Measurements from ENCODE around the gene REEP2.
A peak's percentile ranks its signal among the peaks of the same experiment; 100 is the strongest.
"Not testable (repeated sequence)": the region's sequence is repeated elsewhere in the genome, so short reads cannot be mapped to it uniquely, and the experiment has no call there.

Gene REEP2

GRCh38 chr5:138438724-138439476, at the start of gene REEP2:
TSS of gene REEP2 (plus strand) at chr5:138439057. CDS start at chr5:138439209, 152 bp downstream.
- no peak for FAIRE-seq

- no peak for FAIRE-seq
Measured at GRCh38 chr5:138389332-138389731, 49.5 kb upstream of the REEP2 start.

- not testable (repeated sequence) for FAIRE-seq
Measured at GRCh38 chr5:138389911-138390310, 48.9 kb upstream of the REEP2 start.

DNA sequence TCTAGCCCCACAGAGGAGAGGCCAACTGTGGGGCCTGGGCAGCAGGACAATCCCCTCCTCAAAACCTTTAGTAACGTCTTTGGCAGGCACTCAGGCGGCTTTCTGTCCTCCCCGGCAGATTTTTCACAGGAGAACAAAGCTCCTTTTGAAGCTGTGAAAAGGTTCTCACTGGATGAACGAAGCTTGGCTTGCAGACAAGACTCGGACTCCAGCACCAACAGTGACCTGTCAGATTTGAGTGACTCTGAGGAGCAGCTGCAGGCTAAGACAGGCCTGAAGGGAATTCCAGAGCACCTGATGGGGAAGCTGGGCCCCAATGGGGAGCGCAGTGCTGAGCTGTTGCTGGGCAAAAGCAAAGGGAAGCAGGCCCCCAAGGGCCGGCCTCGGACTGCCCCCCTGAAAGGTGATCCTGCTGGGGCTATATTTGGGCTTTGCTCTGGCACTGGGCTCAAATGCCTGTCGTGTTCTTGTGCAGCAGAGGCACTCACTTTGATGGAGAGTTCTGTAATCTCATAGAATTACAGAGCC, 46.9 kb upstream of the REEP2 start:
- no peak for FAIRE-seq

- FAIRE-seq = no peak
Measured at GRCh38 chr5:138402640-138403039, 36.2 kb upstream of the REEP2 start.

GRCh38 chr5:138408023-138408422, 30.8 kb upstream of the REEP2 start:
- peak; percentile 86 for FAIRE-seq

DNA sequence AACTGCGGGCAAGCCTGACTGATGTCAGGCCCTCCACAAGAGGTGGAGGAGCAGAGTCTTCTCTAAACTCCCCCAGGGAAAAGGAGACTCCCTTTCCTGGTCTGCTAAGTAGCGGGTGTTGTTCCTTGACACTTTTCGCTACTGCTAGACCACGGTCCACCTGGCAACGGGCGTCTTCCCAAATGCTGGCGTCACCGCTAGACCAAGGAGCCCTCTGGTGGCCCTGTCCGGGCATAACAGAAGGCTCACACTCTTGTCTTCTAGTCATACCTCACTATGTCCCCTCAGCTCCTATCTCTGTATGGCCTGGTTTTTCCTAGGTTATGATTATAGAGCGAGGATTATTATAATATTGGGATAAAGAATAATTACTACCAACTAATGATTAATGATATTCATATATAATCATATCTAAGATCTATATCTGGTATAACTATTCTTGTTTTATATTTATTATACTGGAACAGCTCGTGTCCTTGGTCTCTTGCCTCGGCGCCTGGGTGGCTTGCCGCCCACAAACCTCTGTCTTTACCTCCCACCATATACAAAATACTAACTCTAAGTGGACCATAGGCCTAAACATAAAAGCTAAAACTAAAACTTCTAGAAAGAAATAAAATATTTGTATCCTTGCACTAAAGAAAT, 27.7 kb upstream of the REEP2 start:
- FAIRE-seq = not testable (repeated sequence)

GRCh38 chr5:138418444-138418843, 20.4 kb upstream of the REEP2 start:
- FAIRE-seq = no peak

DNA sequence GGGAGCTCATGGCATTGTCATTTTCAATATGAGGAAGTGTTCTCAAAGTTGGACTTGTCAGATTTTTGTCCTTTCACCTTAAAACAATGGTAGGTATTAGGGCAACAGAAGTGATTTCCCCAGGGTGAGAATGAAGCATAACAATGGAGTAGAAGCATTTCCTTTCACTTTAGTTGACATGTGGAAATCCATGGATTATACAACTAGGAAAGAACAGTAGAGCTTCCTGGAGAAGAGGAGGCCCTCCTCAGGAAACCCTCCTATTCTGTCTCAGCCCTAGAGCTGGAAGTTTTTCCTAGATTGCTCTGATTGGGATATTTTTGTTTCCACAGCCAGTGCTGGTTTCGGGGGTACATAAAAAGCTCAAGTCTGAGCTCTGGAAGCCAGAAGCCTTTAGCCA, 13.8 kb upstream of the REEP2 start:
- FAIRE-seq = no peak

- no peak for FAIRE-seq
Measured at GRCh38 chr5:138435943-138436342, 2.9 kb upstream of the REEP2 start.

GRCh38 chr5:138438003-138438723, 694 bp upstream of the REEP2 start:
- no peak for FAIRE-seq

- FAIRE-seq = no peak
Measured at GRCh38 chr5:138439477-138440158, 761 bp downstream of the REEP2 start.

DNA sequence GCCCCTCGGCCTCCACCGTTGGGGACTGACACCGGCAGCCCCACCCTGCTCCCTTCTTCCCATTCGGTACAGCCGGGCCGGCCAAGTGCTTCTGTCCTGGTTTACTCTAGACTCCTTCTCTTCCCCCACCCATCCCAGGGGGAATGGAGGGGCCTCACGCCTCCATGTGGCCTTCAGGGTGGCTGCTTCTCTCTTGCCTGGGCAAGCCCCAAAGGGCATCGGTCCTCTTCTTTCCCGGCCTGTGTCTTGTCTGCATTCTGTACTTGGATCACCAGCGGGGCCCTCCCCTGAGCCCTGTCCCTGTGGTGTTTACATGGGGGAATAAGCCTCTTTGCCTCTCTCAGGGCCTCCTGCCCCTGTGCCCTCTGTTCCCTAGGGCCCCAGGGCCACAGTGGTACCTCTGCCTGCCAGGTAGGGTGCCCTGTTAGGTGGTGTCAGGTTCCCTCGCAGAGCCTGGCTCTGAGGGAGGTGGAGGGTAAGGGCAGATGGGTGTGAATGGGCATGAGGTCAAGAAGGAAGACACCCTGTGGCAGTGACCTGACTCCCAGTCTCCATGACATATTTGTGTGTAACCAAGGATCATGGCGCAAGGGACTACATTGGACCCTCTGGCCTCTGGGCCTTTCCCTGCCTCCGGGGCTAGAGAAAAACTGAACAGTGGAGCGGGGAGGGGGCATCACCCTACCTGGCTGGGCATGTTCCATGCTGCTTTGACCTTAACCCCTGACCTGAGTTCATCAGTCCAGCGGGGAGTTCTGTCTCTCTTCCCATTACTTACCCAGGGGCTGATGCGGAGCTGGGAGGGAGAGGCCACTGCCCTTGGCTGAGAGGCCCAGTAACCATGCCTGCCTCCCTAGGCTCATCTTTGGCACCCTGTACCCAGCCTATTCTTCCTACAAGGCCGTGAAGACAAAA, 1.6 kb downstream of the REEP2 start:
- FAIRE-seq = no peak

DNA sequence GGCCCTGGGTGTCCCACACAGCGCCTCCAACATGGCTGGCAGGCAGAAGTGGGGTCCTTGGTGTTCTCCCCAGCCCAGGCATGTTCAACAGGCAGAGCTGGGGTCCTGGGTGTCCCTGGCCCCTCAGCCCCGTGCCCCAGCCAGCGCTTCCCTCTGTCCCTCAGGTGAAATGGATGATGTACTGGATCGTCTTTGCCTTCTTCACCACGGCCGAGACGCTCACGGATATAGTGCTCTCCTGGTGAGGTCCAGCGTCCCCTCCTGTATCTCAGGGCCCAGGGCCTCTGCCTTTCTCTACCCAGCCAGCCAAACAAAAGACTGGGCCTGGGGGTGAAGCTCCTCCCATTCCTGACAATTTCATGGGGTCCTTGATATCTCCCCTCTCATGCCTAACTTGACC, 2.4 kb downstream of the REEP2 start:
- FAIRE-seq = no peak

DNA sequence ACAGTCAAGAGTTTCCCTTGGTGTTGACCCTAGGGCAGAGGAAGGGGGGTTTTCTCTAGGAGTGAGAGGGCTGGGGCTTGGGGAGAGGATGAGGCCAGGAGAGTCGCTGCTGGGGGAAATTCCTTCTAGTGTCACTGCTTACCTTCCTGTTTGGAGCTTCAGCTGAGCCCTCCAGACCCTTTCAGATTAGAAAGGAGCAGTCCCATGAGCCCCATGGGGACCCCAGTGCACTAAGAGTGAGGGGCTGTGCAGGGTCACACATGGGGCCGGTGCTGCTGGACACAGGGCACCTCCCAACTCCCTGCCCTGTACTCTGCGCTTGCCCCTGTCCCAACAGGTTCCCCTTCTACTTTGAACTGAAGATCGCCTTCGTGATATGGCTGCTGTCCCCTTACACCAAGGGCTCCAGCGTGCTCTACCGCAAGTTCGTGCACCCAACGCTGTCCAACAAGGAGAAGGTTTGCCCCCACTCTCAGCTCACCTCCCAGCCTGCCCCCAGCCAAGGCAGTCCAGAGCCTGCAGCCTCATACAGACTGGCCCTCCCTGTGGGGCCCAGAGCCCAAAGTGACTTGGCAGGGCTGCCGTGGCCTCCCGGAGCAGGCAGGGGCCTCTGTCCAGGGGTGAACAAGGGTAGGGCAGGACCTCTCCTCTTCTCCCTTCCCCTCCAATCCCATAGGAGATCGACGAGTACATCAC, 5.4 kb downstream of the REEP2 start:
- no peak for FAIRE-seq

DNA sequence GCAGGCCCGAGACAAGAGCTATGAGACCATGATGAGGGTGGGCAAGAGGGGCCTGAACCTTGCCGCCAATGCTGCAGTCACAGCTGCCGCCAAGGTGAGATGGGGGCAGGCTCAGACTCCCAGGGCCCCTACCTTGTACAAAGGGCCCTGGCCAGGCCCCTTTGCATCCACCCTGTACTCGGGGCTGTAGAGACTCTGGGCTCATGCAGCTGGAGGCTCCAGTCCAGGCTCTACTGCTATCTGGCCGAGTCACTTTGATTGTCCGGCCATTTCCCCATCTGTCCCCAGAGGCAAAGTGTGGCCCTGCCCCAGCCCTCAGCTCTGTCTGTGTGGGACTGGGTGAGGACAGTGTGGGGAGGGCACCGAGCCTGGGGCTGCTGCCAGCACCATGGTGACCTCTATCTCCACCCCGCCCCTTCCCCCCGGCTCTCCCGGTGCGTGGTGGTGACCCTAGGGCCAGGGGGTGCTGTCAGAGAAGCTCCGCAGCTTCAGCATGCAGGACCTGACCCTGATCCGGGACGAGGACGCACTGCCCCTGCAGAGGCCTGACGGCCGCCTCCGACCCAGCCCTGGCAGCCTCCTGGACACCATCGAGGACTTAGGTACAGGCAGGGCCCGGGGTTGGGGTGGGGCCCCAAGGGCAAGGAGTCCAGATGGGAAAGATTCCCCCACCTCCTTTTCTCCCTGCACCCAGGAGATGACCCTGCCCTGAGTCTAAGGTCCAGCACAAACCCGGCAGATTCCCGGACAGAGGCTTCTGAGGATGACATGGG, 6.1 kb downstream of the REEP2 start:
- FAIRE-seq = no peak

GRCh38 chr5:138445547-138446271, 6.9 kb downstream of the REEP2 start:
- no peak for FAIRE-seq

GRCh38 chr5:138448070-138448469, 9.2 kb downstream of the REEP2 start:
- no peak for FAIRE-seq

DNA sequence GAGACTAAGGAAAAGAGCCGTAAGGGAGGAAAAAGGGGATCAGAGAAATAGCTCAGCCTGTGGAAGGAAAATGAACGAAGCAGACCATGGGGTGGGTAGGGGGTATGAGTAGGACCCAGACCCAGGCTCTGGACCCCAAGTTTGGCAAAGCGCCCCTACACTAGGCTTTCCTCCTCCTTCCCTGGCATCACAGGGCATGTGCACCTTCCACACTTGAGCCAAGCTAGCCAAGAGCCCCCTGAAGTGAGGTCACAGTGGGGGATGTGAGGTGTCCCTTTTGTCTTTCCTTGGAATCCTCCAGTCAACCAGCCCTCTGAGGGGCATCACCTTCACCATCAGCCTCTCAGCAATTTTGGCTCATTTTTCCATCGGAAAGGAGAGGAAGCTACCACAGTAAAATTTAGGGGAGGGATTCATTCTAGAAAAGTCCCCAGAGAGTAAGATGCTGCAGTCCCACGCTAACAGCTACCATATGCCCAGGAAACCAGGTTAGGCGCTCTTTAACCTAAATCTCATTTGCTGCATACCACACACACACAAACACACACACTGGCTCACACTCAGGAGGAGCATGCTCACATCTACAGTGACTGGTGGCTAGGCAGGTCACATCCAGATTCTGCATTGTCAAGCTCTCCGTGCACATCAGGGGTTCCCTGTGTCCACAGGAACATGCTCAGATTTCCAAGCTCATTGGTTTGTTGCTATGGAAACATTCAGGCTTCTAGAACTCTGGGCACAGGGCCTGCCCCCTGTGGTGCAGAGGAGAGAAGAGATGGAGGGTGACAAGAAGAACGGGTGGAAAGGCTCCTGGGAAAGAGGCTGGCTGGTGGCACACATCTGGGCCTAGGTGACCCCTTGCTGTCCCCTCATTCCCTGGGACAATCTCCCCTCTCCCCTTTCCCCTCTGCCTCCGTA, 9.9 kb downstream of the REEP2 start:
- no peak for FAIRE-seq
